ENCODE data around the gene PTGFRN.

The PTGFRN gene

DNA sequence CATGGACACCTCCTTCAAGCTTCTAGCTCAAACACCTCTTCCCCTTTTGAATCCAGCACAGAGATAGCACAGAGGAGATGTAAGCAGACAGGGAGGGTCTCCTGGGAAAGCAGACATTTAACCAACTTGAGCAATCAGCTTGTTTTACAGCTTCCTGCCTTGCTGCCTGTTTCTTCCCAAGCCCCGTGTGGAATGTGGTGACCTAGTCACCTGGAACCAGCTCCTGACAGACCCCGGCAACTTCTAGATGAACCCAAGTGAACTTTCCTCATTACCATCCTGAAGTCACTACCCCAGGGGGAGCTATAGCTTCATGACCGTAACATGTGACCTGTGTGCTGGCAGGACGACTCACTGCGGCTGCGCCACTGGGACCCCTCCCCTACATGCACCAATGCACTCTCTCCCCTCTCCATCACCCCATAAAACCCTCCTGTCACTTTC lies 126.3 kb downstream of the PTGFRN start:
- Histone ChIP-seq H3K36me3 (replicated peaks; ENCODE audit: low read depth, low read length) (no peaks in the 10 kb centered on the region), H3K4me1 (ENCODE audit: low read length) (no peaks in the 10 kb centered on the region), H3K79me2 (ENCODE audit: low read length) (no peaks in the 10 kb centered on the region), H3K9me3 (ENCODE audit: insufficient read depth, low read length) (no peaks in the 10 kb centered on the region), H3K27ac (ENCODE audit: low read length) (no peak overlapping the region), H2AFZ (ENCODE audit: low read depth, low read length) (no peak overlapping the region), H3K4me2 (ENCODE audit: low read length) (no peak overlapping the region), H4K20me1 (ENCODE audit: insufficient read depth, low read length) (no peaks in the 10 kb centered on the region), H3K27me3 (ENCODE audit: low read depth, low read length) (no peaks in the 10 kb centered on the region), H3K9ac (ENCODE audit: low read length) (no peak overlapping the region), H3K4me3 (ENCODE audit: low read length) (no peak overlapping the region)
- TF ChIP-seq, protein P1, sequence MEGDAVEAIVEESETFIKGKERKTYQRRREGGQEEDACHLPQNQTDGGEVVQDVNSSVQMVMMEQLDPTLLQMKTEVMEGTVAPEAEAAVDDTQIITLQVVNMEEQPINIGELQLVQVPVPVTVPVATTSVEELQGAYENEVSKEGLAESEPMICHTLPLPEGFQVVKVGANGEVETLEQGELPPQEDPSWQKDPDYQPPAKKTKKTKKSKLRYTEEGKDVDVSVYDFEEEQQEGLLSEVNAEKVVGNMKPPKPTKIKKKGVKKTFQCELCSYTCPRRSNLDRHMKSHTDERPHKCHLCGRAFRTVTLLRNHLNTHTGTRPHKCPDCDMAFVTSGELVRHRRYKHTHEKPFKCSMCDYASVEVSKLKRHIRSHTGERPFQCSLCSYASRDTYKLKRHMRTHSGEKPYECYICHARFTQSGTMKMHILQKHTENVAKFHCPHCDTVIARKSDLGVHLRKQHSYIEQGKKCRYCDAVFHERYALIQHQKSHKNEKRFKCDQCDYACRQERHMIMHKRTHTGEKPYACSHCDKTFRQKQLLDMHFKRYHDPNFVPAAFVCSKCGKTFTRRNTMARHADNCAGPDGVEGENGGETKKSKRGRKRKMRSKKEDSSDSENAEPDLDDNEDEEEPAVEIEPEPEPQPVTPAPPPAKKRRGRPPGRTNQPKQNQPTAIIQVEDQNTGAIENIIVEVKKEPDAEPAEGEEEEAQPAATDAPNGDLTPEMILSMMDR (IDR thresholded peaks at IDR 0.05; ENCODE audit: low read depth, low read length), result no peak
- TF ChIP-seq EZH2phosphoT487 (IDR thresholded peaks at IDR 0.05; ENCODE audit: low read depth), result no peak

DNA sequence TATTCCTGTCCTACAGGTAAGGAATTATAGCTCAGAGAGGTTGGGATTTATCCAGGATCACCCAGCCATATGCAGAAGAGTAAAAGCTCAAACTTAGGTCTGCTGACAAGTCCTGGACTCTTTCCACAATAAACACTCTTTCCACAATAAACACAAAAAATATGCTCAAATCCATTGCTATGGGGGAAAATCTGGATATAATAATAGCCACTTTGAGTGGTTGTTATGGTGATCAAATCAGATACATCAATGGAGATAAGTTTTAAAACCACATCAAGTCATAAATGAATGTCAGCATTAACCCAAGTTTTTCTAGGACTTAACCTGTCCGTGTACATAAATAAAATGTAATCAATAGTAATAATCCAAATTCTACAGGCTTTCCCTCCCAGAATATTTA lies 128.1 kb downstream of the PTGFRN start:
- Histone ChIP-seq H3K27ac (ENCODE audit: low read length) (no peak overlapping the region), H3K4me3 (ENCODE audit: low read length) (no peak overlapping the region), H2AFZ (ENCODE audit: low read depth, low read length) (no peak overlapping the region), H3K4me1 (ENCODE audit: low read length) (no peaks in the 10 kb centered on the region), H3K36me3 (replicated peaks; ENCODE audit: low read depth, low read length) (no peaks in the 10 kb centered on the region), H3K79me2 (ENCODE audit: low read length) (no peaks in the 10 kb centered on the region), H3K27me3 (ENCODE audit: low read depth, low read length) (no peaks in the 10 kb centered on the region), H3K9me3 (ENCODE audit: insufficient read depth, low read length) (no peaks in the 10 kb centered on the region), H3K4me2 (ENCODE audit: low read length) (no peak overlapping the region), H3K9ac (ENCODE audit: low read length) (no peak overlapping the region), H4K20me1 (ENCODE audit: insufficient read depth, low read length) (no peaks in the 10 kb centered on the region)
- TF ChIP-seq, protein P1 (IDR thresholded peaks at IDR 0.05; ENCODE audit: low read depth, low read length), result no peak
- no peak for TF ChIP-seq EZH2phosphoT487 (IDR thresholded peaks at IDR 0.05; ENCODE audit: low read depth)

DNA sequence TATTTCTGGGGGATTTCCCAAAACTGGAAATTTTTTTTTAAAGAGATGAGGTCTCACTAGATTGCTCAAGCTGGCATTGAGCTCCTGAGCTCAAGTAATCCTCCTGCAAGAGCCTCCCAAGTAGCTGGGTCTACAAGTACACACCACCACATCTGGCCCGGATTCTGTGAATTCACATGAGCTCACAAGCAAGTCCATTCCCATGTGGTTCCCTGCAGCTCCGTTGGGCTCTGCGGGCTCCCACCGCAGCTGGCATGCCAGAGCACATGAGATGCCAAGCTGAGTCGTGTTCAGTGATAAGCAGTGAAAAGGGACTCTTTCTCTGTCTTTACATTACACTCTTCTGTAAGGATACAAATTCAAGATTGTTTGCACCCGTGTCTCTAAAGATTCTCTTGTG lies 128.5 kb downstream of the PTGFRN start:
- Histone ChIP-seq H3K9ac (ENCODE audit: low read length) (no peak overlapping the region), H3K9me3 (ENCODE audit: insufficient read depth, low read length) (no peaks in the 10 kb centered on the region), H3K27me3 (ENCODE audit: low read depth, low read length) (no peaks in the 10 kb centered on the region), H4K20me1 (ENCODE audit: insufficient read depth, low read length) (no peaks in the 10 kb centered on the region), H3K4me3 (ENCODE audit: low read length) (no peak overlapping the region), H3K27ac (ENCODE audit: low read length) (no peak overlapping the region), H3K4me2 (ENCODE audit: low read length) (no peak overlapping the region), H3K36me3 (replicated peaks; ENCODE audit: low read depth, low read length) (no peaks in the 10 kb centered on the region), H3K79me2 (ENCODE audit: low read length) (no peaks in the 10 kb centered on the region), H2AFZ (ENCODE audit: low read depth, low read length) (no peak overlapping the region), H3K4me1 (ENCODE audit: low read length) (no peaks in the 10 kb centered on the region)
- TF ChIP-seq, protein P1 (IDR thresholded peaks at IDR 0.05; ENCODE audit: low read depth, low read length), result no peak
- no peak for TF ChIP-seq EZH2phosphoT487 (IDR thresholded peaks at IDR 0.05; ENCODE audit: low read depth)
